ENCODE data around the gene LDLRAD3.

LDLRAD3 gene

GRCh38 chr11:35954205-35954604, 10.3 kb downstream of the LDLRAD3 start:
- no peak for DNase-seq (ENCODE audit: low read depth in 2 of 2, low spot score in 1 of 2)

- DNase-seq (ENCODE audit: low read depth in 2 of 2, low spot score in 1 of 2) = no peak
Observed at GRCh38 chr11:35955636-35956035, 11.8 kb downstream of the LDLRAD3 start.

DNA sequence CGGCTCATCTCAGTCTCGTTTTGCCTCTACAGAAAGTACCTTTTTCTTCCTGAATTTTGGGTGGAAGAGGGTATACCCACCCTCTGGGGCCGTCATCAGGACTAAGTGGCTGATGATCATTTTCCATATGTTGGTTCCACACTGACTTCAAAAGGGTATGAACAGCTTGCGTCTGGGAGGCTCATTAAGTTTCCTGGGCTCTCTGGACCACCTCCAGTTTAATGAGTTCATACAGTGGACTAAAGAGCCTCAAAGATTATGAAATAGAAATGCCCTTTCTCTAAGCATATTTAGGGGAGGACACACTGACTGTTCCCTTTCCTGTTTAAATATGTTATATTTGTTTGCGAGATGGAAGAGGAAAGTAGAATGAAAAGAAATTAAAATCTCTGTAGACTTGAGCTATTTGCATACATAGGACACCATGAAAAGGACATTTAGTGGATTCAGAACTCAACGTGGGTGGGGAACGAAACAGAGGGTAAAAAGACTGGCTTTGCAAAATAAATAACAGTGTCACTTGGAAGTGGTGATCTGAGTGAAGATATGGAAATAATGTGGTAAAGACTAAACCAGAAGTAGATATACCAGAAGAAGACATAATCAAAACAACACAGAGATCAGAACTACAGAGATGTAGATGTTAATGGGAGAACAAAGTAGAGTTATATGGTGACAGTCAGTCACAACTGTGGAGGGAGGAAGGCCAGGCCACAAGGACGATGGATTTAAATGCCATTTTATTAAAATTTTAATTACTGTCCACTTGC, 18.7 kb downstream of the LDLRAD3 start:
- DNase-seq (ENCODE audit: low read depth in 2 of 2, low spot score in 1 of 2) = no peak

DNA sequence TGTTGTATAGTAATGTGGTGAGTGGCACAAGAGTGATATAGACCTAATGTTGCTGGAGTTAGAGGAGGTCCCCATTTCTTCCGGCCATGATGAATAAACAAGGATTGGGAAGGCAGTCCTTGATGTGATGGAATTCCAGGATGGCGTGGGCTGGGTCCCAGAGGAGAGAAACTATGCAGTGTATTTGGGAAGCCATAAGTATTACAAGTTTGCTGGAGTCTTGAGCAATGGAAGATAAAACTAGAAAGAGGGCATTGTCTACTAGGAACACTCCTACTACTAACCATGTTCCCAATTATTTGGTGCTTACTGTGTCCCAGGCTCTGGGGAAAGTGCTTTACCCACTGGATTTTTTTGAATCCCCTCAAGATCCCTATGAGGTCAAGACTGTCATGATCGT, 20.0 kb downstream of the LDLRAD3 start:
- no peak for DNase-seq (ENCODE audit: low read depth in 2 of 2, low spot score in 1 of 2)

DNA sequence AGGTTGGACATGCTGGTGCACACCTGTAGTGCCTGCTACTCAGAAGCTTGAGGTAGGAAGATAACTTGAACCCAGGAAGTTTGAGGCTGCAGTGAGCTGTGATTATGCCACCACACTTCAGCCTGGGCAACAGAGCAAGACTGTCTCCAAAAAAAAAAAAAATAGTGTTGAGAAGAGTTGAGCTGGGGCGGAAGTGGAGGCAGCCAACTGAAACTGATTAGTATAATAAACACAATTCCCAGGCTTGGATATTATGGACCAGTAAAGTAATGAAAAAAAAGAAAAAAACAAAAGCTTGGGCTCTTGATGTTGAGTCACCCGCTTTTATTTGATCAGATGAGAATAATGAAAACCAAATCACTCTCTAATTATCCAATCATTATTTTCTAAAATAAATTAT, 21.0 kb downstream of the LDLRAD3 start:
- no peak for DNase-seq (ENCODE audit: low read depth in 2 of 2, low spot score in 1 of 2)

GRCh38 chr11:35967042-35967441, 23.2 kb downstream of the LDLRAD3 start:
- DNase-seq (ENCODE audit: low read depth in 2 of 2, low spot score in 1 of 2) = no peak

GRCh38 chr11:35968386-35969088, 24.7 kb downstream of the LDLRAD3 start:
- DNase-seq (ENCODE audit: low read depth in 2 of 2, low spot score in 1 of 2) = no peak

- DNase-seq (ENCODE audit: low read depth in 2 of 2, low spot score in 1 of 2) = no peak
Observed at GRCh38 chr11:35969089-35970042, 25.5 kb downstream of the LDLRAD3 start.

DNA sequence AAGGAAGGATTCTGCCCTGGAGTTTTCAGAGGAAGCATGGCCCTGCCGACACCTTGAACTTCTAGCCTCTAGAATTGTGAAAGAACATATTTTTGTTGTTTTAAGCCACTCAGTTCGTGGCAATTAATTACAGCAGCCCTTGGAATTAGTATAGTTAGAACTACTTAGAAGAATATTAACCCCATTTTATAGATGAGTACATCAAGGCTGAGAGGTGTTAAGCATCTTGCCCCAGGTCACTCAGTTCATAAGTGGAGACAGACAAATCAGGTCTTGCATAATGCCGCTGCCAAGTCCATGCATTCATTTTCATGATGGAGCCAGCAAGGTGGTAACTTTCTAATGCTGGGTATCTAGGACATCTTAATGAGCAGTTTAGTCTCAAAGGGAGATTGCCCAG, 26.6 kb downstream of the LDLRAD3 start:
- no peak for DNase-seq (ENCODE audit: low read depth in 2 of 2, low spot score in 1 of 2)

DNA sequence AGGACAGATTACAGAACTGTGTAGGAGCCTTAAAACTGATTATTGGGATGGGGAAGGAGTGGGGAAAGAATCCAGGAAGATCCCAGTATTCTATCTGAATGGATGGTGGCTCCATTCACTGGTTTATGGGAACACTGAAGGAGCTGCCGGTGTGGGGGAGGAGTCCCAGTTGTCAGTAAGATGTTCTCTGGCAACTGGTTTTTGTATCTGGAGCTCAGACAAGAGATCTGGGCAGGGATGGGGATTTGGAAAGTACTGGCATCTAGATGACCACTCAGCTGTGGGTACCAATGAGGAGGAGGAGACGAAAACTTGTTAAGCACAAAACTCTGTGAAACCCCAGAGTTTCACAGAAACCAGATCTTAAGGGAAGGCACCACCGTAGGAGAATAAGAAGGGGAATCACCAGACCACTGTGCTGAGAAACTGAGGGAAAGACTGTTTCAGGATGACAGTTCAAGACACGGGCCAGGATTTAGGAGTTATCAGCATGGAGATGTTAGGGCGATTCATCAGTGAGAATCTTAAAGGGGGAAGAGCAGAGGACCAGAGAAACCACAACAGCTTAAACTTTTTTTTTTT, 28.1 kb downstream of the LDLRAD3 start:
- DNase-seq (ENCODE audit: low read depth in 2 of 2, low spot score in 1 of 2) = no peak

DNA sequence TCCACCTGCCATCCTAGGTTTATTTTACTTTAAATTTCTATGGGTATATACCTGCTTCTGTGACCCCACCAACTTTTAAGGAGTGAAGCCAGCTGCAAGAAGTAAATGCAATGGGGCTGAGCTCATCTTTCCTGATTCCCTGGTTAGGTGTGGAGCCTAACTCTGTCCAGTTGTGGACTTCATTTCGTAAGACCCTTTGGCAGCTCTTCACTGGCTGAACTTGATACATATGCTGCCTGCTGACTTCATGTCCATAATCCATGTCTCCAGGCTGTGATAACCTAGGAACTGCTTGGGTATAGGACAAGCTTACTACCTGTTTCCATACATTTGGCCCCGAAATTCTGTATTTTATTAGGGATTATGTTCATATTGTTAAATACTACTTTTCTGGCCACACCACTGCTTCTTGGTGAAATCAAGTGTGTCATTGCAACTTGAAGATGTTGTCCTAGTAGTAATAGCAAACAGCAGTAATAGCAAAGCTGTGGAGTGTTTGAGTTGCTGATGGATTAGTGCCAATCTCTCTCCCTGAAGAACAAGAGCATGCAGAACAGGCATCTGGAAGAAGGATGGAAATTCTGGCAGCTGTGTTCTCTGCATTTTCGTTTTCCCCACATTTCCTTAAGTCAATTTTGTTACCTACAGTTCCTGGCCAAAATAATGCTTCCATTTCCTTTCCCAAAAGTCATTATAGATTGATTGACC, 31.2 kb downstream of the LDLRAD3 start:
- DNase-seq (ENCODE audit: low read depth in 2 of 2, low spot score in 1 of 2) = no peak

DNA sequence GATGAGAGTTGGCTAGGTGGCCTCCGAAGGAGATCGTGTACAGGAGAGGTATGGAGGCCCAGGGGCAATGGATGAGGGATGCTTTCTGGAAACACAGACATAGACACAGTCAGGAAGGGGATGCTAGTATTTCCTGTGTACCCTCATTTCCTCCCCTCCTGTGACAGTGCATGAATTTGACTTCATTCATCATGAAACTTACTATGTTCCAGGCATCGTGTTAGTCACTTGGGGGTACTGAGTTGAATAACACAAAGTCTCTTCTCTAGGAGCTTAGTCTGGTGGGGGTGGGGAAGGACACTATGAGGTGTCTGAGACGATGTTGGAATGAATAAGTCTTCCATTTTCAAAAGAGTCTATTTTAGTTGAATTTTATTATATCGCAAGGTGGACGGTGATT, 32.6 kb downstream of the LDLRAD3 start:
- DNase-seq (ENCODE audit: low read depth in 2 of 2, low spot score in 1 of 2) = no peak

GRCh38 chr11:35978183-35978582, 34.3 kb downstream of the LDLRAD3 start:
- no peak for DNase-seq (ENCODE audit: low read depth in 2 of 2, low spot score in 1 of 2)

- DNase-seq (ENCODE audit: low read depth in 2 of 2, low spot score in 1 of 2) = no peak
Observed at GRCh38 chr11:35978891-35979290, 35.0 kb downstream of the LDLRAD3 start.

- DNase-seq (ENCODE audit: low read depth in 2 of 2, low spot score in 1 of 2) = no peak
Observed at GRCh38 chr11:35980686-35981390, 37.0 kb downstream of the LDLRAD3 start.

GRCh38 chr11:35981581-35981980, 37.7 kb downstream of the LDLRAD3 start:
- no peak for DNase-seq (ENCODE audit: low read depth in 2 of 2, low spot score in 1 of 2)

DNA sequence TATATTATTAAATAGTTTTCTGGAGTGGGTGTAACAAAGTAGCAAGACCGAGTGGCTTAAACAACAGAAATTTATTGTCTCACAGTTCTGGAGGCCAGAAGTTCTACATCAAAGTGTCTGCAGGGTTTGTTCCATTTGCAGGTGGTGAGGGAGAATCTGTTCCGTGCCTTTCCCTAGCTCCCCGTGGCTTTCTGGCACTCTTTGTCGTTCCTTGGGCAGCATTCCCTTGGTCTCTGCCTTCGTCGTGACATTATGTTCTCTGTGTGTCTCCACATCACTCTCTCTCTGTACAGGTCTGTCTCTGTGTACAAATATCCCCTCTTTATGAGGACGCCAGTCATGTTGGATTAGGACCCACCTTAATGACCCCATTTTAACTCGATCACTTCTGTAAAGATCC, 38.2 kb downstream of the LDLRAD3 start:
- DNase-seq (ENCODE audit: low read depth in 2 of 2, low spot score in 1 of 2) = no peak

GRCh38 chr11:35983981-35984380, 40.1 kb downstream of the LDLRAD3 start:
- DNase-seq (ENCODE audit: low read depth in 2 of 2, low spot score in 1 of 2) = no peak

- DNase-seq (ENCODE audit: low read depth in 2 of 2, low spot score in 1 of 2) = no peak
Observed at GRCh38 chr11:35986947-35987346, 43.1 kb downstream of the LDLRAD3 start.

- no peak for DNase-seq (ENCODE audit: low read depth in 2 of 2, low spot score in 1 of 2)
Observed at GRCh38 chr11:35990170-35990569, 46.3 kb downstream of the LDLRAD3 start.
